ENCODE data around the gene LIPI. TPM values are rescaled to one million over a fixed set of nuclear protein-coding genes. Genes with fewer than 3 reads are reported as not detected.

The LIPI gene
- total and polyA plus RNA-seq, 7 donors: not detected

- H3K27ac ChIP-seq: no peak overlapping the region
- WGBS, 2 donors: 93 to 97% methylated on average over 35 of the region's 35 CpGs
- peaks cover 0 to 38% (median 9%) of the 10 kb centered on the region in 4 donors for H3K36me3 ChIP-seq
- TF ChIP-seq EP300 (IDR thresholded peaks at IDR 0.05) (no peak), POLR2AphosphoS5 (IDR thresholded peaks at IDR 0.05) (no peak), CTCF (IDR thresholded peaks at IDR 0.05) (no peak), POLR2A (IDR thresholded peaks at IDR 0.05) (no peak)
- peak; percentile 57 for DNase-seq
- intact Hi-C loops (cut with DNase I): no loop called here
- no peaks in the 10 kb centered on the region for H3K27me3 ChIP-seq
- peaks cover 0 to 5% (median 0%) of the 10 kb centered on the region in 4 donors for H3K9me3 ChIP-seq
- H3K4me3 ChIP-seq: no peak overlapping the region
- H3K4me1 ChIP-seq: no peaks in the 10 kb centered on the region
These were observed 126.7 kb downstream of the LIPI start for GRCh38 chr21:14084068-14084501.

GRCh38 chr21:14080764-14081096, 130.0 kb downstream of the LIPI start:
- Histone ChIP-seq H3K4me1 (no peaks in the 10 kb centered on the region), H3K36me3 (peaks cover 0 to 24% (median 7%) of the 10 kb centered on the region in 4 donors), H3K9me3 (peaks cover 0 to 5% (median 0%) of the 10 kb centered on the region in 4 donors), H3K27ac (peak overlapping the region in 2 of 4 donors; percentile 0 to 10), H3K27me3 (no peaks in the 10 kb centered on the region), H3K4me3 (no peak overlapping the region)
- no peak for TF ChIP-seq POLR2A (IDR thresholded peaks at IDR 0.05)
- no peak for TF ChIP-seq CTCF (IDR thresholded peaks at IDR 0.05)
- TF ChIP-seq EP300 (IDR thresholded peaks at IDR 0.05): no peak
- TF ChIP-seq POLR2AphosphoS5 (IDR thresholded peaks at IDR 0.05): no peak
- 81 to 90% methylated on average over 3 of the region's 3 CpGs for WGBS, 2 donors
- DNase-seq: peak; percentile 14
- intact Hi-C loops (cut with DNase I): no loop called here

- intact Hi-C loops (cut with DNase I): no loop called here
- Histone ChIP-seq H3K9me3 (peaks cover 0 to 5% (median 0%) of the 10 kb centered on the region in 4 donors), H3K36me3 (peaks cover 0 to 19% (median 8%) of the 10 kb centered on the region in 4 donors), H3K4me3 (no peak overlapping the region), H3K27me3 (no peaks in the 10 kb centered on the region), H3K4me1 (no peaks in the 10 kb centered on the region), H3K27ac (peak overlapping the region in 1 of 4 donors; percentile 0)
- TF ChIP-seq POLR2A (IDR thresholded peaks at IDR 0.05) (no peak), POLR2AphosphoS5 (IDR thresholded peaks at IDR 0.05) (no peak), CTCF (IDR thresholded peaks at IDR 0.05) (no peak), EP300 (IDR thresholded peaks at IDR 0.05) (no peak)
- WGBS, 2 donors: 86 to 90% methylated on average over 26 of the region's 26 CpGs
- DNase-seq: peak; percentile 53
These were observed 130.6 kb downstream of the LIPI start for GRCh38 chr21:14080040-14080763.

- Histone ChIP-seq H3K27me3 (no peaks in the 10 kb centered on the region), H3K27ac (no peak overlapping the region), H3K36me3 (peaks cover 0 to 7% (median 5%) of the 10 kb centered on the region in 4 donors), H3K4me3 (no peak overlapping the region), H3K9me3 (peaks cover 0 to under 1% (median 0%) of the 10 kb centered on the region in 4 donors), H3K4me1 (no peaks in the 10 kb centered on the region)
- peak; percentile 47 for DNase-seq
- intact Hi-C loops (cut with DNase I): no loop called here
- TF ChIP-seq POLR2AphosphoS5 (IDR thresholded peaks at IDR 0.05) (no peak), EP300 (IDR thresholded peaks at IDR 0.05) (no peak), POLR2A (IDR thresholded peaks at IDR 0.05) (no peak), CTCF (IDR thresholded peaks at IDR 0.05) (no peak)
- 97% methylated on average over 40 of the region's 40 CpGs for WGBS, 2 donors
These were observed 131.9 kb downstream of the LIPI start for GRCh38 chr21:14078746-14079375.
